ENCODE data around the gene ARPIN.
A peak's percentile ranks its signal among the peaks of the same experiment; 100 is the strongest.
"Not testable (repeated sequence)": the region's sequence is repeated elsewhere in the genome, so short reads cannot be mapped to it uniquely, and the experiment has no call there.

The ARPIN gene

GRCh38 chr15:89910891-89911626, 1.7 kb downstream of the ARPIN start:
- no peak for DNase-seq

- no peak for DNase-seq
Measured at GRCh38 chr15:89909611-89910010, 3.1 kb downstream of the ARPIN start.

GRCh38 chr15:89908226-89908625, 4.5 kb downstream of the ARPIN start:
- DNase-seq: no peak

- DNase-seq: no peak
Measured at GRCh38 chr15:89907289-89907688, 5.5 kb downstream of the ARPIN start.

GRCh38 chr15:89905846-89906378, 6.8 kb downstream of the ARPIN start:
- DNase-seq: no peak

- DNase-seq: no peak
Measured at GRCh38 chr15:89904519-89904918, 8.2 kb downstream of the ARPIN start.

- no peak for DNase-seq
Measured at GRCh38 chr15:89903858-89904130, 9.0 kb downstream of the ARPIN start.

- DNase-seq: no peak
Measured at GRCh38 chr15:89903015-89903857, 9.5 kb downstream of the ARPIN start.

GRCh38 chr15:89900849-89901248, 11.9 kb downstream of the ARPIN start:
- DNase-seq: no peak

DNA sequence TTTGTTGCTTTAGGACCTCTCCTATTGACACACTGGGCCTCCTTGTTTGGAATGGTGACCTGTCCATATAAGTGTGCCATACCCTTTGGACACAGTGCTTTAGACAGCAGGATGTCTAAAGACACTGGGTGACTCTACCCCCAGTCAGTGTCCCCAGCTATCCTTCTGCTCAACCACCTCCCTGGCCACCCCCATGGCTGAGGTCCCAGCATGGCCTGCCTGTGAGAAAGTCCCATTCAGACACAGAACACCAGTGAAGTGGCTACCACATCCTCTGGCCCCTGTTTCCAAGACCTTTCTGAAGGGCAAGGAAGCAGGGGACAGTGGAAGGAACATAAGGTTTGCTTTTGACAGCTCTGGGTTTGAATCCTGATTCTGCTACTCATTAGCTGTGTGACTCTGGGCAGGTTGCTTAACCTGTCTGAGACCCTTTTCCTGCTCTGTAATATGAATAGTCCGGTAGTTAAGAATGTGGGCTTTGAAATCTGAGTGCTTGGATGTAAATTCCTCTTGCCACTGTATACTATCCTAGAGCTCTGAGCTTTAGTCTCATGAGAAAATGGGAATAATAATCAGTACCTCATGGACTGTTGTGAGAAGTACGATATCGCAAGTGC, 12.7 kb downstream of the ARPIN start:
- no peak for DNase-seq

- no peak for DNase-seq
Measured at GRCh38 chr15:89899295-89899945, 13.3 kb downstream of the ARPIN start.

- peak; percentile 39 for DNase-seq
Measured at GRCh38 chr15:89898614-89899294, 14.0 kb downstream of the ARPIN start.

GRCh38 chr15:89898146-89898545, 14.6 kb downstream of the ARPIN start:
- DNase-seq: no peak

DNA sequence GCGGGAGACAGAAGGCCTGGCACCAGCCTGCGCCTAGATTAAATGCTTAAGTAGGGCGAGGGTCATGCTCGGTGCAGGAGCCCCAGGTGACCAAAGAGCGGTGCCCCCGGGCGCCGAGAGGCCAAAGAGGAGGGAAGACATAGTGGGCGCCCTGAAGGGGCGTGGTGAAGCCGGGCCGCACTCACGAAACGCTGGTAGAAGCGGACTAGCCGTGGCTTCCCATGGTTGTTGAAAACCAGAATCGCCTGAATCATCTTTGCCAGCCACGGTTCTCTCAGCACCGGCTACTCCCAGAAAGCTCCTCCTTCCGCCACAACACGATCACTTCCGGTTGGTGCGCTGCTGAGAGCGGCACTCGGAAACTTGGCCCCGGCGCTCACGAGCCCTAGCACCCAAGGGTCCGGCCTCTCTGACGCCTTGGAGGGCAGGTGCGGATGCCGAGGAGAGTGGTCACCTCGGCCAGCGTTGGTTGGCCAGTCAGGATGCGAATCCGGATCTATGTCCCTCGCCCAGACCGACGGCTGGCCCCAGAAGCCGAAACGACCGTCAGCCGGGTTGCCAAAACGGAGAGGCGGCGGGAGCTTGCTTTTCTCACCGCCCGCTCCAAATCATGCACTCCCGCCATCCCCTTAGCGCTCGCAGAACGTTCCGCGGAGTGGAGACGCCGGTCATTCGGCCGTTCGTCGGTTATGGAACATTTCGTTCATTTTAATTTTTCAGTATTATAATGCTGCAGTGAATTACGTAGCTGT, 18.9 kb downstream of the ARPIN start, which contains the start of gene AP3S2:
TSS of gene AP3S2 (minus strand) at position 299 of the 752 bp plus-strand sequence. CDS start at position 254, 45 bp downstream.
- peak; percentile 94 for DNase-seq

GRCh38 chr15:89893027-89893426, 19.7 kb downstream of the ARPIN start:
- DNase-seq: no peak

DNA sequence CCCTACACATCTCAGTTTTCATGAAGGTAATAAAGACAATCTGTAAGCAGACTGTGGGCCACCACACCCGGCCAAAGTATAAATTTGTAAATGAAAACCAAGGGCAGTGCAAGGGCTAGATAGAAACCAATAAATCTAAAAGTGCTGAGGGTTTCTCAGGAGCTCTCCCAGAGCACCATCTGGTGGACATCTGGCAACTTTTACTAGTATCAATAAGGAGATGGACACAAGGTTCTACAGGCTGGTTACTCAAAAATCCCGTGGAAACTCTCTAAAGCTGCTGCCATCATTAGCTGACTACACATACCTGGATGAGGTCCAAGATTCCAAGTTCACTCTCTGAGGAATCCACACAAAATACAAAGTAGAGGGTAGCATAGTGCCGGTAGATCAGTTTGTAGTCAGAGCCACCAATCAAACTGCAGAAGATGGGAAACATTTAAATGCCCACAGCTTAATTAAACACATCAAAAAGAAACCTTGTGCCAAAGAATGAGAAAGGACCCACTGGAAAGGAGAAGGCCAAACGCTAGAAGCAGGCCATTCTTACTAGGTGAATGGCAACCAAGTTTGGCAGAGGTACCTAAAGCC, 24.4 kb downstream of the ARPIN start:
- peak; percentile 59 for DNase-seq

- peak; percentile 9 for DNase-seq
Measured at GRCh38 chr15:89885611-89886010, 27.1 kb downstream of the ARPIN start.

GRCh38 chr15:89885179-89885578, 27.6 kb downstream of the ARPIN start:
- DNase-seq: not testable (repeated sequence)

DNA sequence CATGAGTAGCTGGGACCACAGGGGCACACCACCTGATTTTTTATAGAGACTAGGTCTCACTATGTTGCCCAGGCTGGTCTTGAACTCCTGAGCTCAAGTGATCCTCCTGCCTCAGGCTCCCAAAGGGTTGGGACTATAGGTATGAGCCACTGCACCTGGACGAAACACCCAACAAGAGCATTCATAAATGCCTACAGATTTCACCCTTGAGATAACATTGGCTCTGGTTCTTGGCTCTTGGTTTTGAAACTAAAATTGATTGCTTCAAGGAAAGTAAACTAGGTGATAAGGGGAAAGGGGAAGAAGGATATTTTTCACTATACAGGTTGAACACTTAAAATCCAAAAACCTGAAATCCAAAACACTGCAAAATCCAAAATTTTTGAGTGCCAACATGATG, 29.2 kb downstream of the ARPIN start:
- DNase-seq: no peak

DNA sequence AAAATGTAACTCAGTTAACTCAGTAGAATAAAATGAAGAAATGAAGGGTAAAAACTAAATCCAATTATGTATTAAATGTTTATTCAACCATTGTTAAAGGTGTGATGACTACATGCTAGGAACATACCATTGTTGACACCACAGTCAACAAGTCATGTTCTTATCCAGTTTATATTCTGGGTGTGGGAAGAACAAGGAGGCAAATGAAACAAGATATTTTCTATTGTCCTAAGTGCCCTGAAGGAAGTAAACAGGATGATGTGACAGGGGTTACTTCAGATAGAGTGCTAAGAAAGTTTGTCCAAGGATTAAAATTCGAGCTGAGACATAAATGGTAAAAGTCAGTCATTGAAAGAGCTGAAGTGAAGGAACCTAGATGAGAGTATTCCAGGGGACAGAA, 32.0 kb downstream of the ARPIN start:
- DNase-seq: no peak

- no peak for DNase-seq
Measured at GRCh38 chr15:89878323-89878722, 34.4 kb downstream of the ARPIN start.
